Left hindlimb (tissue), 1 donor: ENCODE measurements around the gene UBP1.
"Not testable (repeated sequence)": the region's sequence is repeated elsewhere in the genome, so short reads cannot be mapped to it uniquely, and the experiment has no call there.

Source experiments
- DNase-seq: peaks from one replicate; pipeline ENCODE4 v3.0.0-alpha.2; 2018

UBP1 gene

GRCh38 chr3:33433843-33434242 lies 6.4 kb downstream of the UBP1 start:
- no peak for DNase-seq

DNA sequence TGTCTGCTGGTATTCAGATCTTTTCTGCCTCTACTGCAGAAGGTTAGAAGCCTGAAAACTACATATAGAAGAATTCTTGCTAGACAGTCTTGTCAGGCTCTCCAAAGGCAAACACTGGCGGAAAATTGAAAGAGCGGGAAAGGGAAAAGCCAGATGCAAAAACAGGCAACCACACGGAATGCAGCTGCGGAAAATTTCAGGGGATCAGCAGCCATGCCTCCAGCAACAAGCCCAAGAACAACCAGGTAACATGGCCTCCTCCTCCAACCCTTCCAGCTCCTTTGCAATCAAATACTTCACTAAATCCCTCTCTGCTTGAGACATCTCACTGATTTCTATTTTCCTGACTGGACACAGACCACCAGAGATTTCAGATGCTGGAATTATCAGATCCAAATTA lies 9.6 kb downstream of the UBP1 start:
- no peak for DNase-seq

- DNase-seq: no peak
These were observed 10.1 kb downstream of the UBP1 start for GRCh38 chr3:33430061-33430460.

DNA sequence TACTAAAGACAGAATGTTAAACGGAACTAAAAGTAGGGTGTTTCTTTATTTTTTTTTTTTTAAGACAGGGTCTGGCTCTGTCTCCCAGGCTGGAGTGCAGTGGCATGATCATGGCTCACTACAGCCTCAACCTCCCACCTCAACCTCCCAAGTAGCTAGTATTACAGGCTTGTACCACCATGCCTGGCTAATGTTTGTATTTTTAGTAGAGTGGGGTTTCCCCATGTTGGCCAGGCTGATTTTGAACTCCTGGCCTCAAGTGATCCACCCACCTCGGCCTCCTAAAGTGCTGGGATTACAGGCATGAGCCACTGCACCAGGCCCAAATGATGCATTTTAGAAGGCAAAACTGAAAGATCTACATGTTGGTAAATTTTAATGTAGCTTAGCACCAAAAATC lies 10.9 kb downstream of the UBP1 start:
- not testable (repeated sequence) for DNase-seq

DNA sequence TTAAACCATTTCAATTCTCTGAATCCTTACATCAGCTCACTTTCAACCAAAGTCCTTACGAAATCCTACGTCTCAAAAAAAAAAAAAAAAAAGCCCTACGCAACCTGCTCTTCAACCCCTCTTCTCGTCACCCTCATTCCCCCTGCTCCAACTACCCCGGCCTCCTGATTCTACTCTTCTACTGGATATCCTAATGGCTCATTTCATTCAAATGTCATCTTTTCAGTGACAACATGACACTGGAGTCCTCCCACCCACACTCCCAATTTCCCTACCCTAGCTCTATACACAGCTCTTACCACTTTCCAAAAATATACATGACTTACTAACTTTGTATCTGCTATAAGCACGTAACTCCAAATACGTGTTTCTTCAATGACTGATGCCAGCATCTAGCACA lies 11.5 kb downstream of the UBP1 start:
- no peak for DNase-seq

- DNase-seq: no peak
These were observed 13.4 kb downstream of the UBP1 start for GRCh38 chr3:33426630-33427317.

DNA sequence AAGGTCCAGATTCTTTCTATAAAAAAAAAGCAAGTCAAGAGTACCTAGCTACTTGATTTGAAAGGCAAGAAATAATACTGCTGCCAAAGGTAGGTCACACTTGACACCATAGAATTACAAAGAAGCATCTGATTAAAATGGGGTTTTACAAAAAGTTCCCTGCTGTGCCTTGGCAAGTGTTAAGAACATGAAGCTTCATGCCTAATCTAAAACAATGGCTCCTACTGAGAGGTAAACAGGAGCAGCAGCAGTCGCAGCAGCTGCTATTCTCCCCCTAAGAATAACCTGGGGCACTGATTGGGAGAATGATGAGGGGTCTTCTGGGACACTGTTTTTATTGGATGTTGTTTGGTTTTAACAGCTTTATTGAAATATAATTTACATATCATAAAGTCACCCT lies 14.1 kb downstream of the UBP1 start:
- DNase-seq: no peak

- no peak for DNase-seq
These were observed 14.8 kb downstream of the UBP1 start for GRCh38 chr3:33425453-33425852.

DNA sequence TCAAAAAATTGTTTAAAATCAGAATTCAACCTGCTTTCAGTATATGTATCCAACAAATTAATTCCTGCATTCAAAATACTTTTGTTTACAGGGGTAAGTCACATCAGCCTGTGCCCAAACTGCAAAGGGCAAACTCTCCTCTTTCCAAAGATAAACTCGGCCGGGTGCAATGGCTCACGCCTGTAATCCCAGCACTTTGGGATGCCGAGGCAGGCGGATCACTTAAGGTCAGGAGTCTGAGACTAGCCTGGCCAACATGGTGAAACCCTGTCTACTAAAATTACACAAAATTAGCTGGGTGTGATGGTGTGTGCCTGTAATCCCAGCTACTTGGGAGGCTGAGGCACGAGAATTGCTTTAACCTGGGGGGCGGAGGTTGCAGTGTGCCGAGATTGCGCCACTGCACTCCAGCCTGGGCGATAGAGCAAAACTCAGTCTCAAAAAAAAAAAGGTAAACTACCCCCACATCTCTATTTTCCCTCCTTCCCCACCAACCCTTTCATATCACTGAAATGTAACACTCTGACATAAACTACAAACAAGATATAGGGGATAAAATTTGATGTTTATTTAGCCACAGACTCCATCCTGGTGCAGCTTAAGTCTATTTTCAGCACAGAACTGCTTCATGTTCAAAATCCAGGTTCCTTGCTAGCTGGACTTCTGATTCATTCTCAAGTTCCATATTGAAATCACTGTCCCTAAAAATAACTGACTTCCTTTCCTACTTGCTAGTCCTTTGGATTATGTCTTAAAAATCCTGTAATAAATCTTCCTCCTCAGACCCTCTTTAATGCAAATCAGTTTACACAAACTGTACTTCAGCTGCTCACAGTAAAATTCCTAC lies 15.4 kb downstream of the UBP1 start:
- DNase-seq: no peak

- DNase-seq: no peak
These were observed 19.2 kb downstream of the UBP1 start for GRCh38 chr3:33420966-33421365.

GRCh38 chr3:33419948-33420347 lies 20.3 kb downstream of the UBP1 start:
- DNase-seq: no peak

DNA sequence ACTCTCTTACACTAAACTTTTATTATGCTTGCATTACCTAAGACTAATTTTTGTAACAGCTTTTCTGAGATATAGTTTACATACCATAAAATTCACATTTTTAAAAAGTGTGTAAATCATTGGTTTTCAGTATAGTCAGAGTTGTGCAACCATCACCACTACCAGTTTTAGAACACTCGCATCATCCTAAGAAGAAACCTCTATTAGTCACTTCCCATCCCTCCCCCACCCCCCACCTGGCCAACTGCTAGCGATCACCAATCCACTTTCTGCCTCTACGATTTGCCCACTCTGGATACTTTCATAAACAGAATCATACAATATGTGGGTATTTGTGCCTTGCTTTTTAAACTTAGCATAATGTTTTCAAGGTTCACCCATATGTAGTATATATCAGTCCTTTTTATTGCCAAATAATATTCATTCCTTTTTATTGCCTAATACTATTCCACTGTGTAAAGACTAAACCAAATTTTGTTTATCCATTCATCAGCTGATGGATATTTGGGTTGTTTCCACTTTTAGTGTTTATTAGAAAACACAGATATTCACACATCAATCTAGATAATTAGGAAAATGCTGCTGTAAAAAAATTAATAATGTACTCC lies 23.0 kb downstream of the UBP1 start:
- no peak for DNase-seq

- DNase-seq: not testable (repeated sequence)
These were observed 29.4 kb downstream of the UBP1 start for GRCh38 chr3:33410816-33411215.

- no peak for DNase-seq
These were observed 36.4 kb downstream of the UBP1 start for GRCh38 chr3:33403756-33404155.

DNA sequence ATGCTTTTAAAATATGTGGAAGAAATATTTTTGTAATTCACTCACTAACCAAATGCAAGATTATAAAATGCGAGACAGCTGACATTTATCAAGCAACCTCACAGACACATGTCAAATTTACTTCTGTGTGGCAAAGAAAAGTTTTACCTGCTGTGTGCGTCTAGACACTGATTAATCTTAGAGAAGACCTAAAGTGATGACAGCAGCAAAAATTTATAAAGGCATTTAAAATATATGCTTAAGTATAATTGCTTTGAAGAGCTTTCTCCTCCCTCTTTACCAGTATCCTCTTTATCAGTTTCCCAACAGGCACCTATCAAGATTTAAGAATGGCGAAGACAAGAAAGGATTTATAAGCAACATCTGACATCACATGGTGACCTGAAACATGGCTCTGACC lies 37.3 kb downstream of the UBP1 start:
- no peak for DNase-seq

DNA sequence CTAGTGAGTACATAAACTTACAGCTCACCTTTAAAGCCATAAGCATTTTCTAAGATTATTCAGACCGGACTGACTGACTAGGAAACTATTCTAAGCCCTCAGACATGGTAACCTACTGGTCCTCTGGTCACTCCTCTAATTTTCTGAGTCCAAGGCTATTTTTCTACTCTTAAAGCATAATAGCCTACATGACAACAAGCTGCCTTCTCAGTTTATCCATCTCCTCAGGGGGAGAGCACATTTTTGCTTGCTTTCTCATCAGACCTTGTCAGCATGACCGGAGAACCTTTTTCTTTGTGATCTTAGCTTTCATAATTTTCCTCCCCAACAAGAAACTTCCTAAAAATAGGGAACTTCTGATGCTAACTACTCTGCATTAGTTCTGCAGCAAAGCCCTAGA lies 38.4 kb downstream of the UBP1 start:
- DNase-seq: no peak

- no peak for DNase-seq
These were observed 41.8 kb downstream of the UBP1 start for GRCh38 chr3:33398410-33398809.

GRCh38 chr3:33395900-33396299 lies 44.3 kb downstream of the UBP1 start:
- no peak for DNase-seq

- DNase-seq: no peak
These were observed 45.7 kb downstream of the UBP1 start for GRCh38 chr3:33394403-33395054.

DNA sequence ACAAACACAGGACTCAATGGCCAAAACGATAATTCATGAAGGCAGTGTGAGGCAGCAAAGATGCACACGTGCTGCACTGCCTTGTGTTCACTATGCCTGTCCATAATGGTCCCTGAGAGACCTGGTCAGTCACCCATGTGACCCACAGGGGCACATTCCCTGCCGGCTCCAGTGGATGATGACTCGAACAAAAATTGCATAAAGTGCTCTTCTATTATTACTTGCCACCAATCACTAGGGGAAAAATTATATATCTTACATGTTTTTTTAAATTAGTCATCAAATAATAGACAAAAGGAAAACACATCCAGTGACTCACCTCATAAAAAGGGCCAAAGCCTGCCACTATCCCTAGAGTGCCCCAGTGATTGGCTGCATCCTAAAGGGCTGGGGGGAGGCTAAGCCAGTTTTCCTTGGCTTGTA lies 47.5 kb downstream of the UBP1 start:
- no peak for DNase-seq

DNA sequence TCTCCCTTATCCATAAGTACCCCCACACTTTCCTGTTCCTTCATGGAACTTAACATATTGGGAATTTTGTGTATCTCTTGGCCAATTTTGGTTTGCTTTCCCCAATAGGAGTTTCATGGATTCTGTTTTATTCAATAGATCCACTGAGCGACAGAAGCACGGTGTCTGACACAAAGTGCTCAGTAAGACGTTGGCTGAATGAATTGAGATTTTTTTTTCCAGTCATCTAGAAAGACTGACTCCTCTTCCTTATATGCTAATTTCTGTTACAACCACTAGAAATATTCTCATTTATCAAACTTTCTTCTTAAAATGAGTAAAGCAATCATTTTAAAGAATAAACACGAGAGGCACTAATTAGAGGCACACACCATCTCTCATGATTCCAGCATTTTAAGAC lies 48.1 kb downstream of the UBP1 start:
- no peak for DNase-seq

DNA sequence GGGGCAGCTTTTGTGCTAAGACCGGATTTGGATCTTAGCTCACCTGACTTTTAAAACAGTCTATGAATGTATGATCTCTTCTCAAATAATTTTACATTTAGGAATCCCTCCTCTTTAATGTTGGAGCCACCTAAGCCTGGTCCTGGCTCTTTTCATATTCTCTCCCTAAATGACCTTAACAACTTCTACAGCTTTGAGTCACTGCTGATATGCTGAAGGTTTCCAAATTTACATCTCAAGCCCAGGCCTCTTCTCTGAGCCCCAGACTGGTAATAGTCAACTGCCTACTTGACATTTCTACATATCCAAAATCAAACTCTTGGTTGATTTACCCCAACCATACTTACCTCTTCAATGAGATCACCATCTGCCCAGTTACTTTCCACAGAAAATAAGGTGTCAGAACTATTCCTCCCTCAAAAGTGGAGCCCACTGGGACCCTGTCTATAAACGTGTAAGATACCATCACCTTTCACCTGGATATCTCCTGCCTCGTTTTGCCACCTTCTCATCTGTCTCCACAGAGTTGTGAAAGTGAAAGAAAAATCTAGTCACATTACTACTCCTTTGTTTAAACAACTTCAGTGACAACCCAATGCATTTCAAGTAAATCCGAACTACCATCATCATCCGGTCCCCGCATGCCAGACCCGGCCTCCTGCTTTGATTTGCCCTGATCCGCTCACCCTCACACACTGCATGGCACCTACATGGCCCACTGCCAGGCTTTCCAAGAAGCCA lies 48.8 kb downstream of the UBP1 start:
- DNase-seq: no peak

DNA sequence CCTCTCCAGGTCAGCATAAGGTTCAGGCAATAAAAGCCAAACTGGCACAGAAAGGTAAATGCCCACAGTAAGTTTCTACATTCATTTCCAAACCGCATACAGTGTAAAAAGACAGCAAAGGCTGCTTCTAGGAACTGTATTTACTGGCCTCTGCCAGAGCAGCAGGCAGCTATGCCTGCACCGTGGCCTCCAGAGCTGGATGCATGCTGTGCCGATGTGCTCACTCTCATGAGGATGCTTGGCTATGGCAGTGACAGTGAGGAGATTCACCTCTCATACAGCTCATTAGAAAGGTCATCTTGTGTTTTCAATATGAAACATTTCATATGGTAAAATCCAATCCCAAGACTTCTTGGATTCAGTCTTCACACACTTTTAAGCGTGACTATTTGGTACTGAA lies 50.3 kb downstream of the UBP1 start:
- DNase-seq: no peak
